Islet of Langerhans (tissue), 1 donor: ENCODE measurements around the gene CHRM2.
"Not testable (repeated sequence)": the region's sequence is repeated elsewhere in the genome, so short reads cannot be mapped to it uniquely, and the experiment has no call there.

Experiments
- FAIRE-seq: peaks from one replicate; lab custom pipeline; 2011; peaks lifted over from hg19 to GRCh38; lab: Jason Lieb, UNC

Gene CHRM2

GRCh38 chr7:136868496-136869000 is at the start of gene CHRM2:
Gene CHRM2 (plus strand): TSS chr7:136868652. CDS start chr7:137014866, 146,214 bp downstream.
- FAIRE-seq: no peak

- not testable (repeated sequence) for FAIRE-seq
Observed at GRCh38 chr7:136831398-136831797, 37.1 kb upstream of the CHRM2 start.

DNA sequence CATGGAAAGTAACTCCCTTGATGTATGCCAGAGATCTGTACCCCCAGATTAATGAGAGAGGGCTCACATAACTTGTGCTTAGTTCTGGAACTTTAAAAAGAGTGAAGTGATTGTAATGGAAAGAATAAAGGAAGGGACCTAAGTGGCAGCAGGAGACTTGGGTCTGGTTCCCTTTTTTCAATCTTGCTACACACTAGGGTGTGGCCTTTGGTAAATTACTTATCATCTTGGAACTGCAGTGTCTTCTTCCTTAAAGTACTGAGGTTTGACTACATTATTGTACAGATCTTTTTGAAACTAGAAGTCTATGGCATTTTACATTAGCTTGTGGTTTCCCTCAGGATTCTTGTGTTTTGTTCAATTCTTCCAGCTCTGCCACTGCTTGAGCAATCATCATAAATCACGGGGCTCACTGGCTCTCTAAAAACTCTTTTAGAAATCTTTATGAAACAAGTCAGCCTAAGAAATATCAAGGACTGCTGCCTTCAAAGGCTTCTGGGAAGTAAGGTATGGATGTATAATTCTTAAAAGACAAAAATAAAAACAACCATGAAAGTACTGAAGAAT is 22.5 kb upstream of the CHRM2 start:
- FAIRE-seq: no peak

- FAIRE-seq: no peak
Observed at GRCh38 chr7:136847858-136848257, 20.6 kb upstream of the CHRM2 start.

DNA sequence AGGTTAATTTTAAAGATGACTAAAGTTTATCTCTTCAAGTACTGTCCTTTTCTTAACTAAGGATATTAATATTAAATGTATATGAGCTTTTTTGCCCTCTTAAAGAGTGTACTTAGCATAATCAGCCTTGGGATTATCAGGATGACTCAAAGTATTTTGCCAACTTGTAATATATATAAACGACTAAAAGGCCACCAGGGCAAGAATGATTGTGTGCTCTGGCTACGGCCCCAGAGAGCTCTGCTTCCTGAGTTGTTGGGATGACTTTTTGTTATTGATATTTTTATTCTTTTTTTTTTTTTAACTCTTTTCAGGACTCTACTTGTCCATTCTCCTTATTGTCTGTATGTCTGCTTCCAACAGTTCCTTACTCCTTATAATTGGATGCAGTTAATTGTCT is 14.8 kb upstream of the CHRM2 start:
- no peak for FAIRE-seq

GRCh38 chr7:136857573-136857972 is 10.9 kb upstream of the CHRM2 start:
- FAIRE-seq: no peak

DNA sequence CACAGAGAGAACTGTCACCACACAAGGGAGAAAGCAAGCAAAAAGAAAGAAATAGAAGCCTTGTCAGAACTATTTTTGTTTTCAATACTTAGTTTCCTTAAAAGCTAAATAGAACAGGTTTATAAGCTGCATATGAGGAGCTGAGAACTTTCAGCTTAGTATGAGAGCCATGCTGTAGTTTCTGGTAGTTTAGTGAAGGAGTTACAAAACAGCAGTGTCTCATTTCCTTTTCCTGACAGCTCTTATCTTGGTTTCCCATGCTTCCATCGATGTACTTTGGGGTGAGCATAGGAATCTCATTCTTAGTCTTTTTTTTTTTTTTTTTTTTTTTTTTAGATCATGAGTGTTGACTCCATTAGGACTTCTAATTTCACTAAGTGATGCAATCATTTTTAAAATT is 8.6 kb upstream of the CHRM2 start:
- FAIRE-seq: no peak

GRCh38 chr7:136865236-136865635 is 3.2 kb upstream of the CHRM2 start:
- FAIRE-seq: no peak

DNA sequence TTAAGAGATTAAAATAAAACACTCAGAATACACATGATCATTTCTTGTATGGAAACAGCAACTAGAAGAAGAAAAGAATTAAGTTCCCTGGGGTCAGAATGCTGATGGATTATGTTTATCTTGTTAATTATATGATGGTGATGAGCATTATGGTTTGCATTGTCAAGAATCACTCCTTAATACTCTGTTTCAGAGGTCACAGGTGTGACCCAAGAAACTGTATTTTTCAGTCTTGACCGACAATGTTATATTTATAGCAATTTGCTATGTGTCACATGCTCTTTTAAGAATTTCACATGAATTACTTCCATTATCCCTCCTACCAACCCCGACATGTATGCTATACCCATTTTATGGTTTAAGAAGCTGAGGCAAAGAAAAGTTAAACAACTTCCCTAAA is 2.7 kb upstream of the CHRM2 start:
- no peak for FAIRE-seq

DNA sequence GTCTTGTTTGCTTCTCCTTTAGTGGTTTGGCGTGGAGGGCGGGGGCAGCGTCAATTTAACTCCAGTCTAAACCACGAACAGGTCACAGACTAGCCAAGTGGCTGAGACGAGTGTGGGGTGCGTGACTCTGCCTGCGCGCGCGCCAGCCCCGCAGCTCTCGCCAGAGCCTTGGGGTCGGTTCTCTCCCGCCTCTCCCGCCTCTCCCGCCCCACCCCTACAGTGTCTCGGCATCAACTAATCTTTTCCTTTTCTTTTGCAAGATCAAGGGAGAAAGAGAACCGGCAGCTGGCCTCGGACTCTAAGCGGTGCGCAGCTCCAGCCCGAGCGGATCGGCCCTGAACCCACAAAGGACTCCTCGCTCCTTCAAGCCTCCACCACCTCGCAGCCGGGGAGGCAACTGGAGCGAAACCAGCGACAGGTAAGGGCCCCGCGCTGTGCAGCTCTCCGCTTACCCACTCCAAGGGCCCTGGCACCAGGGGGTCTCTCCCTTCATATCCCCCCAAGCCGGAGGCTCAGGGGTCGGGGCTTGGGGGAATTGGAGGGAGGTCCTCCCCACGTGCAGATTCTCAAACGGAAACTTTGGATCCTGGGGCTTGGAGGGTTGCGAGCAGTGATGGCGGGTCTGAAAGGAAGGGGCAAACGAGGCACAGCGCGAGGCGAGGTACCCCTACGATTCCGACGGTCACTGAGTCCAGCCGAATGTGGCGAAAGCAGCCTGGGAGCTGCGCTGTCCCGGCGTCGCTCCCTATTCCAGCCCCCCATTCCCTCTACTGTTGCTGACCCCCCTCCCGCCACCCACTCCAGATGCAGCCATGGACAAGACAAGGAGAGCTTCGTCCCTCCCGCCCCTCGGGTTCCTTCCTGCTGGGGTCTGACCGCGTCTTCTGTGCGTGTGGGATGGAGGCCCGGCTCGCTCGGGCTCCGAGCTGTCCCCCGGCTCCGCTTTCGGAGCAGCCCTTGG is 829 bp downstream of the CHRM2 start:
- no peak for FAIRE-seq

- FAIRE-seq: no peak
Observed at GRCh38 chr7:136869991-136870865, 1.8 kb downstream of the CHRM2 start.

- no peak for FAIRE-seq
Observed at GRCh38 chr7:136870866-136871487, 2.5 kb downstream of the CHRM2 start.

DNA sequence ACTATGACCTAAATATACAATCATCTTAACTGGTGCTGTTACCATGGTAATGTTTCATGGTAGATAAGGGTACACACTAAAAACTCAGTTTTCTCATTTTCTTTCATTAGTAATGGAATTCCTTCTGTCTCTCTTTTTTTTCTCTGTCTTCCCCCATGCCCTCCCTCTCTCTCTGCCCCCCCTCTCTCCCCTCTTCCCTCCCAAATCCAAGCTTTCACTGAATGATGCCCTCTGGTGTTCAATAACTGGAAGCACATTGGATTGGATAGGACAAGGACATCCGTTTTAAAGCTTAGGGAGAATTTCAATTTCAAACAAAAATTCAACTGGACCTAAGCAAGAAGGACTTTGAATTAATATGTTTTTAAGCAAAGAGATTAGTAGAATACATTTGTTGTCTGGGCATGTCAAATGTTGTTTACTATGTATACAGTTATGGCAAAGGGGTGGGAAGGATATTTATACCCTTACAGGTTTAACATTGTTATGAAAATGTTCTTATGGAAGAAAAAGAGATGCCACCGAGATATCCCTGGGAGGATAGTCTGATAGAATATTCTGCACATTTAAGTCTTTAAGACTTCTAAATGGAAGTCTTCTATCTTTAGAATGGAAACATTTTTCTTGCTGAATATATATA is 6.1 kb downstream of the CHRM2 start:
- FAIRE-seq: no peak

- no peak for FAIRE-seq
Observed at GRCh38 chr7:136877509-136877908, 9.1 kb downstream of the CHRM2 start.

- no peak for FAIRE-seq
Observed at GRCh38 chr7:136877990-136878389, 9.5 kb downstream of the CHRM2 start.

DNA sequence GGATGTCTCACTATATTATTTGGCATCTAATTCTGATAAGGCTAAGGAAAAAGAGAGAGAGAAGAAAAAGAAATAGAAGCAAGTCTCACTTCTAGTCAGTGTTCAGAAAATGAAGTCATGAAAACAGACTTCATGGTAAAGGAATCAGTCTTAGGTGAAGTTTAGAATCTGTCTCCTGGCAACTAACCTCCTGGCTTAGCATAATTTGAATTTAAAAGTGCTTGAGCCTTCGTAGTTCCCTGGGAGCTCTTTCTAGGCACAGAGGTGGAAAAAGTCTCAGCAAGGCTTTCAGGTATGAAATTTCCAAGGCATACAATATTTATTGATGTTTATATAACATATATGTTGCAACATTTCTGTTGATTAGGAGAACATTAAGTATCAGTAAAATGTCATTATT is 10.4 kb downstream of the CHRM2 start:
- no peak for FAIRE-seq

DNA sequence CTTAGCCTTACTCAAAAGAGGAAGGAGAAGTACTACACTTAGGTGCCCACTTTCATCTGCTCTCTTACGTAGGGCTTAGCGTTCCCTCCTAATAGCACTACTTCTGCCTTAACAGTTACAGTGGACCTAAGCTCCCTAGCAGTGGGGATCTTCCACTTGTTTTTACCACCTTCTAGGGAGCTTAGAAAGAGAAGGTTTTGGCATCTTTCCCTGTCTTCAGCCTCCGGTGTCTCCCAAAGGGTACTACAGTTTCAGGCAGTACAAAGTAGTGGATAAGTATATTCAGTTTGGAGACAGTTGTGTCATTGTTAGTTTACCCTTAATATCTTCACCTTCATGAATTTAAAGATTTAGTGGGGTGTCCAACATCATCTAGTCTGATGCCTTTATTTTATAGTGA is 14.6 kb downstream of the CHRM2 start:
- FAIRE-seq: no peak

DNA sequence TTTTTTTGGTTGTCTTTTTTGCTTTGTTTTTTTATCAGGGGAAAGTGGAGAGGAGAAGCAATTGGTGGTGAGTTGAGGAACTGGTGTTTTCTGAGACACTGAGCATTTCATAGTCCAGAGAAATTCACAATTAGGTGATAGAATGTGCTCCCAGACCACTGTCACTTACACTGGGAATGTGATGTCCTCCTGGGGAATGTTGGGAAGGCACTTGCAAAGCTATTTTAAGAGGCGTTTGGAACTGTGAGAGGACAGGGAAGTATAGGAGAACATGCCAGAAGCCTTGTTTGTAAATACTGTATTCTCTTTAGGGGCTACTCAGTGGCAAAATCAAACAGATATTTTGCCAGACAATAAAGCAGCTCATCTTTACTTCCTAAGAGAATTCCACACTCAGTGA is 16.0 kb downstream of the CHRM2 start:
- FAIRE-seq: no peak

DNA sequence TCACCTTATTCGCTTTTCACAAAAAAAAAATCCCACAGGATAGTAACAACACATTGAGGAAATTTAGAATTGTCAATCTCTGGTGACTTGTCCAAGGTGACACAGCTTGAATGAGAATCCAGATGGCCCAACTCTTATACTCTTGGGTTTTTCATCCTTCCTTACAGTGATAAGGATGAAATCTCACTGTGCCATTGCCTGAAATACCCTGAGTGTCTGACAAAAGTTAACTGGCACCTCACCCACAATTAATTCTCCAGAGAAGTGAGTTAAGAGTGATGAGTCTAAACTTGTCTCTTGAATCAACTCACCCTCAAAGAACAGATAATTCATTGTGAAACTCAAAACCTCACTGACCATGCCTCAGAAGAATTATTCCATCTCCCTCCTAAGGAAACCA is 18.9 kb downstream of the CHRM2 start:
- no peak for FAIRE-seq

- no peak for FAIRE-seq
Observed at GRCh38 chr7:136890399-136890798, 21.9 kb downstream of the CHRM2 start.

DNA sequence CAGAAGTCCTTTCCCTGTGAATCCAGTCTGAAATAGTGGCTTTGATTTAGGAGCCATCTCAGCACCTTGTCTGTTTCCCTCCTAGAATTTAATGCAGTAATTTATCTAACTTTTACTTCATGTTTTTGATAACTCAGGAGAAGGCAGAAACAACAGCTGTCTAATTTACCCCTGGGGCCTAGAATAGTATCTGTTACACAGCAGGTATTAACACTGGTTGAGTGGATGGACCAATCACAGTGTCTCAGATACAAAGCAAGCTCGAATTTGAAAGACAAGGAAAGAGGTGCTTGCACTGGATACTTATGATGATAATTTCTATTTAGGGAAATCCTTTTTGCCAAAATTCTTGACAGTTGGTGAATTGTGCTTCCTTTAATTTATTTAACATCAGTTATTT is 23.4 kb downstream of the CHRM2 start:
- no peak for FAIRE-seq

DNA sequence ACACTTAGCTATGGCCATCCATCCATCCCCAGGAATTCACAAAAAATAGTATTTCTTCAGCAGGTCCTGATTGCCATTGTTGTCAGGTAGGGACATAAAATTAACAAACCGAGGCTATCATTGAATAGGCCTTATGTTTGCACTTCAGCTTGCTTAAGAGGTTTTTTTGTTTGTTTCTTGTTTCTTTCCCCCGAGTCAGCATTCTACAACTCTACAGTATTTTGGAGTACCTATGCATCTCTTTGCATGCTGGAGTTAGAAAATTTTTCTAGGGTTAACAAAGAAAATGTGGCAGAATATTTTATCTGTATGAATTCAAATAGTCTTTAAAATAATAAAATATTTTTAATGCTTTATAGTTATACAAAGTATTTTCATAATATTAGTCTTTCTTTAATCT is 26.3 kb downstream of the CHRM2 start:
- FAIRE-seq: no peak
